Measurements from ENCODE around the gene GULP1.

The GULP1 gene

GRCh38 chr2:188576006-188576405 lies 284.3 kb downstream of the GULP1 start:
- Histone ChIP-seq H2AFZ (ENCODE audit: low read depth, low read length) (no peak overlapping the region), H3K27me3 (ENCODE audit: insufficient read depth, low read length, poor library complexity) (no peaks in the 10 kb centered on the region), H3K4me2 (ENCODE audit: insufficient read depth, low read length) (no peak overlapping the region), H3K4me3 (ENCODE audit: low read depth in 1 of 2, low read length in 2 of 2) (no peak overlapping the region), H3K27ac (ENCODE audit: low read length) (no peak overlapping the region), H3K4me1 (ENCODE audit: insufficient read depth, low read length) (no peaks in the 10 kb centered on the region), H3K9me3 (ENCODE audit: insufficient read depth, low read length, severe bottlenecking) (no peaks in the 10 kb centered on the region), H3K9ac (ENCODE audit: low read depth, low read length) (no peak overlapping the region), H3K36me3 (ENCODE audit: insufficient read depth, low read length) (no peaks in the 10 kb centered on the region), H3K79me2 (ENCODE audit: insufficient read depth, low read length) (no peaks in the 10 kb centered on the region), H4K20me1 (ENCODE audit: insufficient read depth, low read length) (no peaks in the 10 kb centered on the region)
- ATAC-seq (ENCODE audit: insufficient read depth, low read depth): no peak
- TF ChIP-seq EZH2 (IDR thresholded peaks at IDR 0.05; ENCODE audit: borderline replicate concordance, low read depth, low read length, severe bottlenecking): no peak
- TF ChIP-seq CTCF (IDR thresholded peaks at IDR 0.05; ENCODE audit: borderline replicate concordance, extremely low read depth, low read length, poor library complexity, severe bottlenecking): no peak
- no peak for DNase-seq

- no peak for DNase-seq
- TF ChIP-seq CTCF (IDR thresholded peaks at IDR 0.05; ENCODE audit: borderline replicate concordance, extremely low read depth, low read length, poor library complexity, severe bottlenecking): no peak
- TF ChIP-seq EZH2 (IDR thresholded peaks at IDR 0.05; ENCODE audit: borderline replicate concordance, low read depth, low read length, severe bottlenecking): no peak
- no peak overlapping the region for H2AFZ ChIP-seq (ENCODE audit: low read depth, low read length)
- H3K36me3 ChIP-seq (ENCODE audit: insufficient read depth, low read length): no peaks in the 10 kb centered on the region
- no peaks in the 10 kb centered on the region for H3K9me3 ChIP-seq (ENCODE audit: insufficient read depth, low read length, severe bottlenecking)
- no peaks in the 10 kb centered on the region for H3K4me1 ChIP-seq (ENCODE audit: insufficient read depth, low read length)
- no peak overlapping the region for H3K27ac ChIP-seq (ENCODE audit: low read length)
- H3K4me2 ChIP-seq (ENCODE audit: insufficient read depth, low read length): no peak overlapping the region
- H3K27me3 ChIP-seq (ENCODE audit: insufficient read depth, low read length, poor library complexity): no peaks in the 10 kb centered on the region
- no peak overlapping the region for H3K9ac ChIP-seq (ENCODE audit: low read depth, low read length)
- H3K4me3 ChIP-seq (ENCODE audit: low read depth in 1 of 2, low read length in 2 of 2): no peak overlapping the region
- ATAC-seq (ENCODE audit: insufficient read depth, low read depth): no peak
- H3K79me2 ChIP-seq (ENCODE audit: insufficient read depth, low read length): no peaks in the 10 kb centered on the region
- H4K20me1 ChIP-seq (ENCODE audit: insufficient read depth, low read length): no peaks in the 10 kb centered on the region
These were observed 285.0 kb downstream of the GULP1 start for GRCh38 chr2:188576651-188577050.

GRCh38 chr2:188577231-188577630 lies 285.6 kb downstream of the GULP1 start:
- no peak overlapping the region for H3K9ac ChIP-seq (ENCODE audit: low read depth, low read length)
- no peak for TF ChIP-seq CTCF (IDR thresholded peaks at IDR 0.05; ENCODE audit: borderline replicate concordance, extremely low read depth, low read length, poor library complexity, severe bottlenecking)
- TF ChIP-seq EZH2 (IDR thresholded peaks at IDR 0.05; ENCODE audit: borderline replicate concordance, low read depth, low read length, severe bottlenecking): no peak
- H3K4me3 ChIP-seq (ENCODE audit: low read depth in 1 of 2, low read length in 2 of 2): no peak overlapping the region
- no peaks in the 10 kb centered on the region for H4K20me1 ChIP-seq (ENCODE audit: insufficient read depth, low read length)
- no peak overlapping the region for H2AFZ ChIP-seq (ENCODE audit: low read depth, low read length)
- no peak for ATAC-seq (ENCODE audit: insufficient read depth, low read depth)
- H3K9me3 ChIP-seq (ENCODE audit: insufficient read depth, low read length, severe bottlenecking): no peaks in the 10 kb centered on the region
- H3K4me1 ChIP-seq (ENCODE audit: insufficient read depth, low read length): no peaks in the 10 kb centered on the region
- no peak overlapping the region for H3K27ac ChIP-seq (ENCODE audit: low read length)
- H3K36me3 ChIP-seq (ENCODE audit: insufficient read depth, low read length): no peaks in the 10 kb centered on the region
- no peaks in the 10 kb centered on the region for H3K27me3 ChIP-seq (ENCODE audit: insufficient read depth, low read length, poor library complexity)
- no peak overlapping the region for H3K4me2 ChIP-seq (ENCODE audit: insufficient read depth, low read length)
- DNase-seq: no peak
- H3K79me2 ChIP-seq (ENCODE audit: insufficient read depth, low read length): no peaks in the 10 kb centered on the region

GRCh38 chr2:188580738-188581137 lies 289.1 kb downstream of the GULP1 start:
- TF ChIP-seq EZH2 (IDR thresholded peaks at IDR 0.05; ENCODE audit: borderline replicate concordance, low read depth, low read length, severe bottlenecking): no peak
- TF ChIP-seq CTCF (IDR thresholded peaks at IDR 0.05; ENCODE audit: borderline replicate concordance, extremely low read depth, low read length, poor library complexity, severe bottlenecking): no peak
- Histone ChIP-seq H3K4me3 (ENCODE audit: low read depth in 1 of 2, low read length in 2 of 2) (no peak overlapping the region), H3K9me3 (ENCODE audit: insufficient read depth, low read length, severe bottlenecking) (no peaks in the 10 kb centered on the region), H4K20me1 (ENCODE audit: insufficient read depth, low read length) (no peaks in the 10 kb centered on the region), H3K79me2 (ENCODE audit: insufficient read depth, low read length) (no peaks in the 10 kb centered on the region), H3K4me2 (ENCODE audit: insufficient read depth, low read length) (no peak overlapping the region), H3K36me3 (ENCODE audit: insufficient read depth, low read length) (no peaks in the 10 kb centered on the region), H2AFZ (ENCODE audit: low read depth, low read length) (no peak overlapping the region), H3K9ac (ENCODE audit: low read depth, low read length) (no peak overlapping the region), H3K27ac (ENCODE audit: low read length) (no peak overlapping the region), H3K4me1 (ENCODE audit: insufficient read depth, low read length) (no peaks in the 10 kb centered on the region), H3K27me3 (ENCODE audit: insufficient read depth, low read length, poor library complexity) (no peaks in the 10 kb centered on the region)
- ATAC-seq (ENCODE audit: insufficient read depth, low read depth) (no peak), DNase-seq (no peak)

All from DND-41 (cell line).